ENCODE data around the gene NUP35.

- no peak for TF ChIP-seq CTCF (conservative IDR thresholded peaks at IDR 0.05 in 1 of 2, IDR thresholded peaks at IDR 0.05 in 1 of 2; ENCODE audit: extremely low read depth in 1 of 2, insufficient read depth in 1 of 2, low read depth in 1 of 2, low read length in 2 of 2)
- no peak for TF ChIP-seq EZH2 (IDR thresholded peaks at IDR 0.05; ENCODE audit: borderline replicate concordance, low read length)
Observed at GRCh38 chr2:183157131-183157530, 32.9 kb downstream of the NUP35 start.

Measured in mammary epithelial cell (primary cell).